Measurements from ENCODE around the gene CD3E.

GRCh38 chr11:118264569-118265465 is 39.7 kb upstream of the CD3E start:
- TF ChIP-seq CTCF (IDR thresholded peaks at IDR 0.05): no peak
- TF ChIP-seq POLR2A (IDR thresholded peaks at IDR 0.05): no peak

Measured in uterus (tissue), 2 donors.